Tibial artery (tissue), 4 donors: ENCODE data around the gene MAZ.

ENCODE experiments used
- DNase-seq, 2 donors: peaks; one replicate each; pipeline ENCODE4 v3.0.0-alpha.2; 2019
- H3K27ac ChIP-seq, 2 donors: fragments of 200-600 bp; sonication (generic) in 1 of 2; 1 replicate in 1 of 2; 2 replicates in 1 of 2; pipeline ENCODE4 v1.5.1; 2018 to 2019; ENCODE audit warnings: mild to moderate bottlenecking in 1 of 2
- H3K27me3 ChIP-seq, 2 donors: fragments of 200-600 bp; sonication (generic) in 1 of 2; one replicate each; pipeline versions ENCODE4 v1.5.1 to v1.6.0; 2016 to 2019
- H3K36me3 ChIP-seq, 3 donors: fragments of 200-600 bp; sonication (generic) in 2 of 3; one replicate each; pipeline ENCODE4 v1.5.1; 2016 to 2019; ENCODE audit warnings: mild to moderate bottlenecking in 2 of 3
- H3K4me1 ChIP-seq, 4 donors: fragments of 200-600 bp; sonication (generic) in 2 of 4; 1 replicate in 3 of 4; 2 replicates in 1 of 4; pipeline ENCODE4 v1.5.1; 2016 to 2019
- H3K4me3 ChIP-seq, 2 donors: fragments of 200-600 bp; sonication (generic) in 1 of 2; 1 replicate in 1 of 2; 2 replicates in 1 of 2; pipeline ENCODE4 v1.5.1; 2018 to 2019; ENCODE audit warnings: mild to moderate bottlenecking in 2 of 2
- H3K9me3 ChIP-seq, 3 donors: fragments of 200-600 bp; sonication (generic) in 1 of 3; one replicate each; pipeline ENCODE4 v1.5.1; 2016 to 2019
- CTCF ChIP-seq, 2 experiments: fragments of 200-600 bp in 1 of 2; fragments of 450-650 bp in 1 of 2; IDR thresholded peaks; one replicate each; pipeline ENCODE4 v1.5.1; 2017 to 2019; ENCODE audit warnings: antibody characterized with exemption in 2 of 2, mild to moderate bottlenecking in 1 of 2, moderate library complexity in 1 of 2
- intact Hi-C: fragments of 100-400 bp; cut with DNase I; formaldehyde crosslinking; loops from one replicate; pipeline ENCODE4 v1.15.0; 2023; ENCODE audit warnings: low total_unique reads

Gene MAZ

GRCh38 chr16:29852654-29853053 lies 46.3 kb downstream of the MAZ start:
- H3K27ac ChIP-seq, result no peak overlapping the region
- H3K4me1 ChIP-seq, result peaks cover 0 to 5% (median 0%) of the 10 kb centered on the region in 4 donors
- no peak for DNase-seq
- H3K36me3 ChIP-seq, result peaks cover 3 to 4% (median 4%) of the 10 kb centered on the region in 3 donors
- H3K4me3 ChIP-seq, result no peak overlapping the region
- no peaks in the 10 kb centered on the region for H3K9me3 ChIP-seq
- no peaks in the 10 kb centered on the region for H3K27me3 ChIP-seq
- no peak for TF ChIP-seq CTCF (IDR thresholded peaks at IDR 0.05)
- intact Hi-C loops, result no loop called here

GRCh38 chr16:29854520-29855100 lies 48.3 kb downstream of the MAZ start:
- no peak for DNase-seq
- Histone ChIP-seq H3K4me1 (peaks cover 0 to 14% (median 5%) of the 10 kb centered on the region in 4 donors), H3K4me3 (no peak overlapping the region), H3K36me3 (peaks cover 2 to 15% (median 15%) of the 10 kb centered on the region in 3 donors), H3K27ac (no peak overlapping the region), H3K27me3 (no peaks in the 10 kb centered on the region), H3K9me3 (no peaks in the 10 kb centered on the region)
- intact Hi-C loops, result no loop called here
- no peak for TF ChIP-seq CTCF (IDR thresholded peaks at IDR 0.05)

- no peaks in the 10 kb centered on the region for H3K9me3 ChIP-seq
- no peak for DNase-seq
- no peak for TF ChIP-seq CTCF (IDR thresholded peaks at IDR 0.05)
- no peak overlapping the region for H3K4me3 ChIP-seq
- H3K27me3 ChIP-seq, result no peaks in the 10 kb centered on the region
- peaks cover 16 to 32% (median 30%) of the 10 kb centered on the region in 3 donors for H3K36me3 ChIP-seq
- H3K27ac ChIP-seq, result peak overlapping the region in 1 of 2 donors; percentile 0
- H3K4me1 ChIP-seq, result peaks cover 0 to 28% (median 21%) of the 10 kb centered on the region in 4 donors
- intact Hi-C loops, result no loop called here
Observed at GRCh38 chr16:29857133-29857760, 50.9 kb downstream of the MAZ start.

- Histone ChIP-seq H3K27ac (peak overlapping the region; percentile 53 to 54), H3K27me3 (no peaks in the 10 kb centered on the region), H3K4me1 (peaks cover 0 to 31% (median 22%) of the 10 kb centered on the region in 4 donors), H3K4me3 (no peak overlapping the region), H3K36me3 (peaks cover 16 to 32% (median 30%) of the 10 kb centered on the region in 3 donors), H3K9me3 (no peaks in the 10 kb centered on the region)
- intact Hi-C loops, result no loop called here
- TF ChIP-seq CTCF (IDR thresholded peaks at IDR 0.05), result no peak
- peak in 1 of 2 donors; percentile 82 for DNase-seq
Observed at GRCh38 chr16:29858149-29858849, 52.0 kb downstream of the MAZ start.

GRCh38 chr16:29858974-29859373 lies 52.6 kb downstream of the MAZ start:
- Histone ChIP-seq H3K27ac (peak overlapping the region; percentile 53 to 54), H3K4me3 (no peak overlapping the region), H3K27me3 (no peaks in the 10 kb centered on the region), H3K36me3 (peaks cover 16 to 32% (median 30%) of the 10 kb centered on the region in 3 donors), H3K4me1 (peaks cover 0 to 33% (median 25%) of the 10 kb centered on the region in 4 donors), H3K9me3 (no peaks in the 10 kb centered on the region)
- no peak for TF ChIP-seq CTCF (IDR thresholded peaks at IDR 0.05)
- no peak for DNase-seq
- intact Hi-C loops, result no loop called here
